ENCODE data around the gene NKRF. TPM values are rescaled to one million over a fixed set of nuclear protein-coding genes. Genes with fewer than 3 reads are reported as not detected.

Gene NKRF
- total and polyA plus RNA-seq, 2 of the 8 experiments (the other 6 are each of a cell fraction or from before 2014, with no cell fraction given) = 3.8 to 11.4 TPM

DNA sequence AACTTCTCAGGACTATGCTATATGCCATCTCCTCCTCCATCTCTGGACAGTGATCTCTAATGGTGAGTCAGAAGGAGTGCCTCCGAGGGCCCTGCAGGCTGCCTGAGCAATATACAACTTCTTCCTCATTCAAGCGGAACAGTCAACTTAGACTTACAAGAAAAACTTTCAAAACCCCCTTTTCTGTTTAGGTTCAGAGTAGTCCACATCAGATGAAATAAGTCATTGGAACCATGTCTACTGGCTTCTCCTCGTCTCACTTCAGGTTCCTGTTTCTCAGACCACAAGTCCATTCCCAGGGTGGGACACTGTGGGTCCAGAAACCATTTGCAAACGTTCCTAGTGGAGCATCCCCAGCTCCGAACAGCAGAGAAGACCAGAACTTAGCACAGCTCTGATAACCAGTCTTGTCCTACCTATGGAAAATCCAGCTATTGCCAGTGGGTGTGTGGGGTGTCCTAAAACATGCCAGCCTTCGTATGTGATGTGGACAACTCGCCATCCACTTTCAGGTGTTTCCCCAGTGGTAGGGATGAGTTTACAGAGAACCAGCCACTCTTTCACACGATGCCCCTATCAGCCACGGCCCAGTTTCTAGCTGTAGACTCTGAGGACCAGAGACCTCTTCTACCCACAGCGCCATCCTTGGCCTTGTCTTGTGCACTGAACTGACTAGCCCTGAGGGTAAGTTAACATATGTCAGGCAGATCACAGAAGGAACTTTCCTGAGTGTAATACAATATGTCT lies 32.7 kb upstream of the NKRF start:
- H3K4me3 ChIP-seq (ENCODE audit: extremely low read depth in 1 of 4, insufficient read depth in 2 of 4, low read depth in 3 of 4, low read length in 4 of 4) = no peak overlapping the region
- H3K27ac ChIP-seq (ENCODE audit: low read depth, low read length) = no peak overlapping the region
- no peaks in the 10 kb centered on the region for H3K9me3 ChIP-seq (ENCODE audit: insufficient read depth in 2 of 2, low read depth in 1 of 2, low read length in 1 of 2)
- H3K9ac ChIP-seq (replicated peaks in 1 of 4; ENCODE audit: extremely low read depth in 1 of 4, low read depth in 3 of 4, low read length in 3 of 4) = no peak overlapping the region
- H4K8ac ChIP-seq (ENCODE audit: extremely low read depth, insufficient read depth, low read length) = no peak overlapping the region
- FAIRE-seq = no peak
- no peak overlapping the region for H2AFZ ChIP-seq (ENCODE audit: low read length)
- H3K79me1 ChIP-seq (ENCODE audit: low read depth, low read length) = no peaks in the 10 kb centered on the region
- H3K4ac ChIP-seq (replicated peaks; ENCODE audit: insufficient read length, low read depth, low read length) = no peak overlapping the region
- no peak for DNase-seq (ENCODE audit: low read depth in 1 of 2, low spot score in 2 of 2)
- no peak overlapping the region for H2BK12ac ChIP-seq (ENCODE audit: low read depth, low read length)
- H3K4me2 ChIP-seq (ENCODE audit: insufficient read depth in 1 of 2, low read depth in 2 of 2, low read length in 2 of 2) = no peak overlapping the region
- no peak overlapping the region for H2BK15ac ChIP-seq (ENCODE audit: low read length)
- CTCF ChIA-PET (ENCODE audit: partially characterized antibody) = no interaction called here
- no peak overlapping the region for H2BK5ac ChIP-seq (ENCODE audit: low read depth, low read length)
- H4K5ac ChIP-seq (ENCODE audit: insufficient read length, low read depth, low read length) = no peak overlapping the region
- H3K23me2 ChIP-seq (ENCODE audit: low read depth, low read length) = peaks cover 2% of the 10 kb centered on the region; the same call in 1 of the 2 replicates
- no peak for TF ChIP-seq CREB1 (IDR thresholded peaks at IDR 0.05)
- TF ChIP-seq YY1 (IDR thresholded peaks at IDR 0.05; ENCODE audit: low read depth, low read length) = no peak
- no peaks in the 10 kb centered on the region for H3K27me3 ChIP-seq (replicated peaks in 1 of 4; ENCODE audit: control insufficient read depth in 3 of 4, extremely low read depth in 1 of 4, insufficient read depth in 3 of 4, low read length in 3 of 4)
- WGBS, 2 experiments (ENCODE audit: extremely low coverage in 1 of 2, insufficient coverage in 1 of 2, insufficient read length in 1 of 2, insufficient replicate concordance in 2 of 2, low coverage in 1 of 2, low lambda C conversion rate in 2 of 2, missing lambda C conversion rate in 1 of 2) = 87% methylated on average over 8 of the region's 10 CpGs; no CpG with 5 or more reads in 1 of the 2 experiments
- no peak overlapping the region for H2BK20ac ChIP-seq (ENCODE audit: low read length)
- no peak overlapping the region for H3K14ac ChIP-seq (ENCODE audit: insufficient read length)
- no peak overlapping the region for H3K18ac ChIP-seq (ENCODE audit: extremely low read depth, low read length)
- H3K4me1 ChIP-seq (replicated peaks in 1 of 4; ENCODE audit: control insufficient read depth in 3 of 4, insufficient read depth in 4 of 4, low read length in 3 of 4) = peaks cover 0 to 4% (median 2%) of the 10 kb centered on the region in 4 experiments; a peak in 3 of 7 replicates
- H3K79me2 ChIP-seq (ENCODE audit: control insufficient read depth in 1 of 2, insufficient read depth in 2 of 2, low read length in 2 of 2) = no peaks in the 10 kb centered on the region
- H2AK5ac ChIP-seq (ENCODE audit: low read depth, low read length) = no peak overlapping the region
- no peak overlapping the region for H2BK120ac ChIP-seq (replicated peaks; ENCODE audit: low read depth, low read length)
- no peak overlapping the region for H3K23ac ChIP-seq (ENCODE audit: insufficient read length)
- H4K20me1 ChIP-seq (replicated peaks in 1 of 2; ENCODE audit: control insufficient read depth in 1 of 2, insufficient read depth in 2 of 2, low read length in 2 of 2) = no peaks in the 10 kb centered on the region
- H3K56ac ChIP-seq (replicated peaks; ENCODE audit: insufficient read length, low read depth, low read length) = no peak overlapping the region
- POLR2A ChIA-PET (ENCODE audit: partially characterized antibody) = no interaction called here
- H4K91ac ChIP-seq (replicated peaks; ENCODE audit: insufficient read length, low read length) = no peak overlapping the region
- H3K36me3 ChIP-seq (ENCODE audit: control insufficient read depth in 2 of 4, insufficient read depth in 4 of 4, low read length in 3 of 4) = peaks cover 0 to 3% (median 0%) of the 10 kb centered on the region in 4 experiments; a peak in 1 of 8 replicates

Data from H1 (cell line).